SJSA1 (cell line): ENCODE results near the gene GCLC. TPM values are rescaled to one million over a fixed set of nuclear protein-coding genes. Genes with fewer than 3 reads are reported as not detected.

ENCODE experiments used
- DNase-seq, 2 experiments: peaks; one replicate each; pipeline ENCODE4 v3.0.0-alpha.2; 2015 to 2020; ENCODE audit warnings: low spot score in 2 of 2, low read depth in 1 of 2
- H3K27ac ChIP-seq: fragments of 250-450 bp; sonication (Bioruptor Pico); 2 replicates; pipeline ENCODE4 v1.5.1; 2020; ENCODE audit warnings: mild to moderate bottlenecking, moderate library complexity
- H3K27me3 ChIP-seq: fragments of 250-450 bp; sonication (Bioruptor Pico); replicated peaks from 2 replicates; pipeline ENCODE4 v1.5.1; 2020; ENCODE audit warnings: mild to moderate bottlenecking, moderate library complexity
- H3K36me3 ChIP-seq: fragments of 250-450 bp; sonication (Bioruptor Pico); 2 replicates; pipeline ENCODE4 v1.5.1; 2020; ENCODE audit warnings: mild to moderate bottlenecking
- H3K4me1 ChIP-seq: fragments of 250-450 bp; sonication (Bioruptor Pico); replicated peaks from 2 replicates; pipeline ENCODE4 v1.6.1; 2021; ENCODE audit warnings: mild to moderate bottlenecking
- H3K4me3 ChIP-seq: fragments of 250-450 bp; sonication (Bioruptor Pico); 2 replicates; pipeline ENCODE4 v1.5.1; 2020; ENCODE audit warnings: mild to moderate bottlenecking
- H3K9me3 ChIP-seq: fragments of 250-450 bp; sonication (Bioruptor Pico); replicated peaks from 2 replicates; pipeline ENCODE4 v1.5.1; 2020; ENCODE audit warnings: mild to moderate bottlenecking
- total RNA-seq: library from RNA; depleted of rRNA; stranded (reverse); fragments of >200 nt; shearing (Covaris generic); gene quantifications from 2 replicates; pipeline ENCODE4 v1.2.3, GENCODE V29; 2014; rRNA removed

GCLC gene
- total RNA-seq = 23.0 and 25.8 TPM in 2 replicates

DNA sequence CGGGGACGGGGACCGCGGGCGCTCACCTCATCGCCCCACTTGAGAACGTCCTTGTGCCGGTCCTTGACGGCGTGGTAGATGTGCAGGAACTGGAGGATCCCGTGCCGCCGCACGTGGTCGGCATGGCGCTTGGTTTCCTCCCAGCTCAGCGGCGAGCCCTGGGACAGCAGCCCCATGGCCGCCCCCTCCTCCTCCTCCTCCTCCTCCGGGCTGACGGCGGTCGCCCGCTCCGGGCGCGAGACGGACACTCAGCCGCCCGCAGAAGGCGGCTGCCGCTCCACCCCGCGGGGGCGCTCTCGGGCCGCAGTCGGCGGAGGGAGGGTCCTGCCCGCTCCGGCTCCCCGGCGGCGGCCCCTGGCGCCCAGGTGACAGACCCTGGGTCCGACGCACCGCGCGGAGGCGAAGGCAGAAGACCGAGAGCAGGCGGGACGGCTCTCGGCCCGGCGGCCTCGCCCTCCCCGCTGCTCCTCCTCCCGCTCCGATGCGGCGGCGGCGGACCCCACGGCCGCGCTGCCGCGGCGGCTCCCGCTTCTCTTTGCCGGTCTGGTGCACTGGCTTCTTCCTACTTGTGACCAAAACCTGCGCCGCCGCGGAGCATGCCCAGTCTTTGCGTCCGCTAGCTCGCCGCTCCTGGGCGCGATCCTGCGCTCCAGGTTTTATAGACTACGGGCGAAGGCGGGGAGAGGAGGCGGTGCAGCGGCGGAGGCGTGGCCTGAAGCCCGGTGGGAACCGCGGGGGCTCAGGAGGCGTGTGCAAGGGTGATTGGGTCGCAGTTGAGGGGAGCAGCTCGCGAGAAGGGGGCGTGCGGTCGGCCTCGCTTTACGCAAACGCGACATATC, at the start of gene GCLC:
Gene GCLC, minus strand, starts transcription at position 632 of the 839 bp plus-strand sequence. Its CDS starts 456 bp downstream, at position 176.
- DNase-seq = peak; percentile 95 to 97
- Histone ChIP-seq H3K27ac (peak within 1 kb of the TSS; percentile 60), H3K36me3 (peaks cover 18% of the 10 kb centered on the region), H3K4me1 (peaks cover 55% of the 10 kb centered on the region), H3K27me3 (no peaks in the 10 kb centered on the region), H3K4me3 (peak within 1 kb of the TSS; percentile 92), H3K9me3 (no peaks in the 10 kb centered on the region)

DNA sequence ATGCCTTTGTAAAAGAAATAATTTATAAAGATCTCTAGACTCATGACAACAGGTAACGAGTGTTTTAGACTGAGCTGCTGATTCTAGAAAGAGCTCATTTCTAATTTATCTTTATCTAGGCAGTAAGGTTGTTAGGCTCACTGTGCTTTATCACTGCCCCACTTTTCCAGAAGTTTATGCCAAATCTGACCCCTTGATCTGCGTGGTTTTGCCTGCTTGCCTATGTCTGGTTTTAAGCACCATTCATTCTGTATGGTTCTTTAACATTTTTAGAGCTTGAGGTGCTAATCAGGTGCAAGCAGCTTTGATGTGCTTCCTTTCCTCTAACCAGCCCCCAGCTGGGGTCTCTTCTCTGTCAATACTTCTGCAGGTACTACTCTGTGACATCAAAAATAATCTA, 49.7 kb upstream of the GCLC start:
- DNase-seq = no peak
- Histone ChIP-seq H3K9me3 (no peaks in the 10 kb centered on the region), H3K27ac (no peak overlapping the region), H3K4me1 (peaks cover 9% of the 10 kb centered on the region), H3K27me3 (no peaks in the 10 kb centered on the region), H3K4me3 (no peak overlapping the region), H3K36me3 (no peaks in the 10 kb centered on the region)

GRCh38 chr6:53593001-53593488, 48.1 kb upstream of the GCLC start:
- peak in 1 of 2 experiments; percentile 37 for DNase-seq
- H3K27ac ChIP-seq = no peak overlapping the region

GRCh38 chr6:53591873-53592272, 47.0 kb upstream of the GCLC start:
- Histone ChIP-seq H3K27ac (no peak overlapping the region), H3K9me3 (no peaks in the 10 kb centered on the region), H3K36me3 (no peaks in the 10 kb centered on the region), H3K4me1 (peaks cover 9% of the 10 kb centered on the region), H3K4me3 (no peak overlapping the region), H3K27me3 (no peaks in the 10 kb centered on the region)
- no peak for DNase-seq

More at GRCh38 chr6:53593001-53593488, 48.1 kb upstream of the GCLC start:
- peaks cover 9% of the 10 kb centered on the region for H3K4me1 ChIP-seq
- no peak overlapping the region for H3K4me3 ChIP-seq
- no peaks in the 10 kb centered on the region for H3K9me3 ChIP-seq
- no peaks in the 10 kb centered on the region for H3K27me3 ChIP-seq
- H3K36me3 ChIP-seq = no peaks in the 10 kb centered on the region

GRCh38 chr6:53588816-53589509, 44.1 kb upstream of the GCLC start:
- no peaks in the 10 kb centered on the region for H3K9me3 ChIP-seq
- DNase-seq = no peak

DNA sequence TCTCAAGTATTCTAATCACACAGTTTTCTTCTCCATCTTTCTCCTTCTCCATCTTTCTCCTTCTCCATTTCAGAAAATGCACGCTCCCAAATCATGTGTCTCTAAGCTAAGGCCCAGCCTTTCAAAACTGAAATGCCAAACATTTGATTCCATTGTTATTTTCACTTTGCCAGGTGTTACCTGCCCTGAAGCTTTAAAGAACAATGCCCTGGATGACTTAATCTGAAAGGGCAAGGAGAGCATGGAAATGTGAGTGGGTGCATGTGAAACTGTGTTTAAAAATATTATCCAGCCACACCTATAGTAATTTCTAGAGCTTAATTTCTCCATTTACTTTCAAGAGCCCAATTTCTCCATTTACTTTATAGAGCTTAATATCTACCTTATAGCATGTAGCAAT, 42.4 kb upstream of the GCLC start:
- no peak for DNase-seq
- no peaks in the 10 kb centered on the region for H3K27me3 ChIP-seq
- no peaks in the 10 kb centered on the region for H3K9me3 ChIP-seq

More at GRCh38 chr6:53588816-53589509, 44.1 kb upstream of the GCLC start:
- peaks cover 9% of the 10 kb centered on the region for H3K4me1 ChIP-seq
- no peak overlapping the region for H3K4me3 ChIP-seq
- H3K27me3 ChIP-seq = no peaks in the 10 kb centered on the region
- H3K36me3 ChIP-seq = no peaks in the 10 kb centered on the region
- H3K27ac ChIP-seq = no peak overlapping the region

DNA sequence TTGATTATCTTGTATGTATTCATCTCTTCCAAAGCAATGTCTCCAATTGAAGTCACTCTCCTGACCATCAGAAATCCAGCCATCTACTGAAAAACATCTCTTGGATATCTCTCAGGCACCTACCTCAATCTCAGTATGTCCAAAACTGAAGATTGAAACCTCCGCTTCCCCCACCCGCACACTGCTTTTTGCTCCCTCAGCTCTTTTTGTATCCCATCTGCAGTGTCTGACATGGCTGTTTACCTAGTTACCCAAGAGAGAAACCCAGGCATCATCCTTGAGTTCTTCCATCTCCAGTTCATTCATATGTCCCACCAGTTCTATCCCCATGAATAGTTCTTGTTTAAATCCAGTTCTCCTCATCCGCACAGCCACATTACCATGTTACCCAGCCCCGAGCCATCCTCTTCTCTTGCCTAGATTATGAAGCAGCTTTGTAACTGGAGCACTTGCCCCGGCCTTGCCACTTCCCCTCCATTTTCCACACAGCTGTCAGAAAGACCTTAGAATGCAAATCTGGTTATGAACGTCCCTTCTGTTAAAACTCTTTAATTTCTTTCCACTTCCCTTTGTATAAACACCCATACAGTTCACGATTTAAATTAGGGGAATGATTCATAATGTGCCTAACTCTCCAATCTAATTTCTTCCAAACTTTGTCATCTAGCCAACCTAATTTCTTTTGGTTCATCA, 40.5 kb upstream of the GCLC start:
- peaks cover 23% of the 10 kb centered on the region for H3K4me1 ChIP-seq
- no peaks in the 10 kb centered on the region for H3K27me3 ChIP-seq
- H3K36me3 ChIP-seq = no peaks in the 10 kb centered on the region
- H3K4me3 ChIP-seq = no peak overlapping the region
- DNase-seq = no peak
- H3K27ac ChIP-seq = no peak overlapping the region
- H3K9me3 ChIP-seq = no peaks in the 10 kb centered on the region

More for the DNA sequence above, 42.4 kb upstream of the GCLC start:
- no peaks in the 10 kb centered on the region for H3K36me3 ChIP-seq
- H3K27ac ChIP-seq = no peak overlapping the region
- H3K4me3 ChIP-seq = no peak overlapping the region
- peaks cover 10% of the 10 kb centered on the region for H3K4me1 ChIP-seq

DNA sequence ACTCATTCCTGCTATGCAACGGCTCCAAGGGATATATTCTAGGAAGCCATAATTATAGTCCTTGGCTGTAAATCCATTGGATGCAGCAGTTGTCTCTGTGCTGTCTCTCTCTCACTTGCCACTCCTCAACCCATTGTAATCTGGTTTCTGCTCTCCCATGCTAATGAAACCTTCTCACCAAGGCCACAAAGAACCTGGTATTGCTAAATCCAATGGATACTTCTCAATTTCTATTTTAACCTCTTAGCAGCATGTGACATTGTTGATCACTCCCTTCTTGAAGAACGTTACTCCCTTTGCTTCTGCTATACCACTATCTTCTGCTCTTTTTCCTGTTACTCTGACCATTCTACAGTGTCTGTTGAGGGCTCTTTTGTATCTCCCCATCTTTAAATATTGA, 39.8 kb upstream of the GCLC start:
- DNase-seq = no peak
- no peaks in the 10 kb centered on the region for H3K36me3 ChIP-seq
- no peaks in the 10 kb centered on the region for H3K27me3 ChIP-seq
- no peak overlapping the region for H3K27ac ChIP-seq
- H3K9me3 ChIP-seq = no peaks in the 10 kb centered on the region
- H3K4me3 ChIP-seq = no peak overlapping the region
- peaks cover 23% of the 10 kb centered on the region for H3K4me1 ChIP-seq

GRCh38 chr6:53583451-53583850, 38.5 kb upstream of the GCLC start:
- no peaks in the 10 kb centered on the region for H3K27me3 ChIP-seq
- no peaks in the 10 kb centered on the region for H3K9me3 ChIP-seq
- H3K4me1 ChIP-seq = peaks cover 23% of the 10 kb centered on the region
- DNase-seq = no peak
- H3K36me3 ChIP-seq = no peaks in the 10 kb centered on the region
- H3K27ac ChIP-seq = no peak overlapping the region
- H3K4me3 ChIP-seq = no peak overlapping the region

DNA sequence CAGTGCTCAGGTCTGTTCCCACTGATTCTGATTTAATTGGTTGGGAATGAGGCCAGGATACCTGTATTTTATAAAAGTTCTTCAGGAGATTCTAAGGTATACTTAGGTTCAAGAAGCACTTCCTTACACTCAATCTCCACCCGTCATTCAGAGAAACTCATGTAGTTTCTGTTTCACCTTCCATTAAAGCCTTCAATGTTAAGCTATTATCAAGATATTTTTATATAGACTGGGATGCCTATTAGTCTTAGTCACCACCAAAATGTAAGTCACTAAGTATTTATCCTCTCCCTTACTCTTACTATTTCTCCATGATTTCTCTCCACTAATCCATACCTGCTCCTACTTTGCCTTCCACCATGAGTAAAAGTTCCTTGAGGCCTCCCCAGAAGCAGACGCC, 38.1 kb upstream of the GCLC start:
- H3K27me3 ChIP-seq = no peaks in the 10 kb centered on the region
- peaks cover 23% of the 10 kb centered on the region for H3K4me1 ChIP-seq
- no peak overlapping the region for H3K4me3 ChIP-seq
- H3K27ac ChIP-seq = no peak overlapping the region
- no peaks in the 10 kb centered on the region for H3K9me3 ChIP-seq
- no peak for DNase-seq
- H3K36me3 ChIP-seq = no peaks in the 10 kb centered on the region

GRCh38 chr6:53581856-53582255, 37.0 kb upstream of the GCLC start:
- Histone ChIP-seq H3K4me1 (peaks cover 23% of the 10 kb centered on the region), H3K4me3 (no peak overlapping the region), H3K9me3 (no peaks in the 10 kb centered on the region), H3K27ac (no peak overlapping the region), H3K27me3 (no peaks in the 10 kb centered on the region), H3K36me3 (no peaks in the 10 kb centered on the region)
- no peak for DNase-seq

DNA sequence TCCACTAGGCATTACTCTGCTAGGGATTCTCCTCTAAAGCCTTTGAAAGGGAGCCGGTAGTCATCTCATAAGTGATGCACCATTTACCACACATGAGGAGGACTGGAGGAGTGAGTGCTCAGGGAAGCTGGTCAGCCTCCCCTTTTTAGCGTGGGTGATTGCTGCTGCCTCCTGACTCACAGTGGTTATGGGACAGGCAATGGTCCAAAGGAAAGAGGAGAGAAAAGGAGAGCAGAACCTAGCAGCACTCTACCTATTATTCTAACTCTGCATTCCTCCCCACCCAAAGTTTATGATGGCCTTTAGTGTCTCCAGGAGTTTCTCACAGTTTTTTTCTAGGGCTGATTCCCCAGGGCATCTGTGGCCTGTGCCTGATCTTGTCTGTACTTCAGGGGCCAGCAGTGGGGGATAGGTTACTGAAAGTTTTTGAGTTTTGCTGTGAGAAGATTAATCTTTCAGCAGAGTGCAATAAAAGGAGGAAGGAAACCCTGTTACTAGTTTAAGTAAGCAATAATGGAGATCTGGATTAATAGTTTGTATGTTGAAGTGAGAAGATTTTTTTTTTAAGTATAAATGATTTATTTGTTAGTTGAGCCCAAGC, 36.4 kb upstream of the GCLC start:
- Histone ChIP-seq H3K27ac (no peak overlapping the region), H3K4me3 (no peak overlapping the region)
- peak in 1 of 2 experiments; percentile 30 for DNase-seq

GRCh38 chr6:53579338-53579737, 34.4 kb upstream of the GCLC start:
- Histone ChIP-seq H3K4me3 (no peak overlapping the region), H3K27ac (no peak overlapping the region), H3K9me3 (no peaks in the 10 kb centered on the region), H3K36me3 (no peaks in the 10 kb centered on the region), H3K27me3 (no peaks in the 10 kb centered on the region), H3K4me1 (peaks cover 23% of the 10 kb centered on the region)
- DNase-seq = no peak

More for the DNA sequence above, 36.4 kb upstream of the GCLC start:
- Histone ChIP-seq H3K36me3 (no peaks in the 10 kb centered on the region), H3K4me1 (peaks cover 23% of the 10 kb centered on the region), H3K27me3 (no peaks in the 10 kb centered on the region), H3K9me3 (no peaks in the 10 kb centered on the region)
